HepG2 (cell line): ENCODE results near the gene SLBP. TPM values are rescaled to one million over a fixed set of nuclear protein-coding genes. Genes with fewer than 3 reads are reported as not detected.

ENCODE experiments used
- BCLAF1 ChIP-seq: fragments of 450-650 bp; IDR thresholded peaks from 2 replicates; pipeline ENCODE4 v1.6.1; 2017; ENCODE audit warnings: mild to moderate bottlenecking
- CHCHD3 ChIP-seq: sonication (generic); formaldehyde crosslinking; IDR thresholded peaks from 2 replicates; pipeline ENCODE4 v1.8.0; 2022; ENCODE audit warnings: mild to moderate bottlenecking, missing genetic modification reagents, moderate library complexity
- EZH2 ChIP-seq: conservative IDR thresholded peaks from 2 replicates; pipeline ENCODE4 v1.6.1; 2012; ENCODE audit warnings: mild to moderate bottlenecking, low read depth, low read length, moderate library complexity
- FOSL2 ChIP-seq: sonication (generic); formaldehyde crosslinking; IDR thresholded peaks from 2 replicates; pipeline ENCODE4 v1.4.0; 2020; ENCODE audit warnings: missing genetic modification reagents
- GPN1 ChIP-seq: sonication (generic); formaldehyde crosslinking; IDR thresholded peaks from 2 replicates; pipeline ENCODE4 v1.5.1; 2020; ENCODE audit warnings: missing genetic modification reagents, borderline replicate concordance
- JUND ChIP-seq: sonication (generic); formaldehyde crosslinking; IDR thresholded peaks from 2 replicates; pipeline ENCODE4 v1.8.0; 2022; ENCODE audit warnings: mild to moderate bottlenecking, missing genetic modification reagents
- KDM1A ChIP-seq: IDR thresholded peaks from 2 replicates; pipeline ENCODE4 v1.6.1; 2016; ENCODE audit warnings: missing compliant biosample characterization
- MLX ChIP-seq: IDR thresholded peaks from 2 replicates; pipeline ENCODE4 v1.6.1; 2016
- PRDM10 ChIP-seq: sonication (generic); formaldehyde crosslinking; IDR thresholded peaks from 2 replicates; pipeline ENCODE4 v1.4.0; 2020; ENCODE audit warnings: low read depth, missing genetic modification reagents
- SP4 ChIP-seq: sonication (generic); formaldehyde crosslinking; IDR thresholded peaks from 2 replicates; pipeline ENCODE4 v1.8.1; 2023; ENCODE audit warnings: mild to moderate bottlenecking, missing genetic modification reagents
- ZBTB7A ChIP-seq: sonication (generic); formaldehyde crosslinking; IDR thresholded peaks from 2 replicates; pipeline ENCODE4 v1.8.0; 2022; ENCODE audit warnings: mild to moderate bottlenecking, missing genetic modification reagents
- ZFP1 ChIP-seq: IDR thresholded peaks from 2 replicates; pipeline ENCODE4 v1.6.1; 2016
- ZIK1 ChIP-seq: sonication (generic); formaldehyde crosslinking; IDR thresholded peaks from 2 replicates; pipeline ENCODE4 v1.5.0; 2020; ENCODE audit warnings: mild to moderate bottlenecking, low read depth, missing genetic modification reagents, borderline replicate concordance
- ZNF121 ChIP-seq: sonication (generic); formaldehyde crosslinking; IDR thresholded peaks from 2 replicates; pipeline ENCODE4 v1.5.0; 2020; ENCODE audit warnings: mild to moderate bottlenecking, missing genetic modification reagents
- ZNF225 ChIP-seq: sonication (generic); formaldehyde crosslinking; IDR thresholded peaks from 2 replicates; pipeline ENCODE4 v1.4.0; 2020; ENCODE audit warnings: mild to moderate bottlenecking, missing genetic modification reagents
- ZNF431 ChIP-seq: sonication (generic); formaldehyde crosslinking; IDR thresholded peaks from 2 replicates; pipeline ENCODE4 v1.9.0; 2022; ENCODE audit warnings: missing genetic modification reagents, low read depth, mild to moderate bottlenecking, borderline replicate concordance
- ZNF451 ChIP-seq: sonication (generic); formaldehyde crosslinking; IDR thresholded peaks from 2 replicates; pipeline ENCODE4 v1.5.0; 2020; ENCODE audit warnings: mild to moderate bottlenecking, missing genetic modification reagents
- ZNF639 ChIP-seq: conservative IDR thresholded peaks from 2 replicates; pipeline ENCODE4 v1.6.1; 2018; ENCODE audit warnings: missing genetic modification reagents
- ZSCAN20 ChIP-seq: sonication (generic); formaldehyde crosslinking; IDR thresholded peaks from 2 replicates; pipeline ENCODE4 v1.4.0; 2020; ENCODE audit warnings: missing genetic modification reagents, mild to moderate bottlenecking, borderline replicate concordance
- ZSCAN9 ChIP-seq: IDR thresholded peaks from 2 replicates; pipeline ENCODE4 v1.6.1; 2016; ENCODE audit warnings: borderline replicate concordance
- polyA plus RNA-seq, 8 experiments: library from polyadenylated mRNA; depleted of rRNA in 3 of 8; stranded (reverse) in 7 of 8; unstranded in 1 of 8; fragments of >200 nt; fragmentation: Illumina TruSeq in 4 of 8; extraction: Trizol in 4 of 8; gene quantifications; 2 replicates each; pipeline versions ENCODE4 v1.2.1 to v1.2.3, GENCODE V29; 2011 to 2016; ENCODE audit warnings: low read depth in 4 of 8, missing spikeins in 1 of 8, mixed read lengths in 1 of 8; ENCODE audit not compliant: insufficient read depth in 1 of 8
- total RNA-seq, 5 experiments: library from RNA; depleted of rRNA; stranded (reverse); fragments of >200 nt; fragmentation: Illumina TruSeq; extraction: Trizol; gene quantifications; 2 replicates each; pipeline ENCODE4 v1.2.3, GENCODE V29; 2016; ENCODE audit warnings: low read depth in 1 of 5
- TF ChIP-seq, protein P1 (sequence below): sonication (generic); formaldehyde crosslinking; IDR thresholded peaks from 2 replicates; pipeline ENCODE4 v1.4.0; 2020; ENCODE audit warnings: missing genetic modification reagents

SLBP gene
- total and polyA plus RNA-seq, 2 of the 13 experiments (the other 11 are each of a cell fraction or from before 2014, with no cell fraction given): 43.9 to 104 TPM

GRCh38 chr4:1746919-1747602 is 34.9 kb upstream of the SLBP start (continued):
- TF ChIP-seq ZNF121 (CRISPR knock-in tag): peak; percentile 78
- no peak for TF ChIP-seq KDM1A (CRISPR knock-in tag)
- 0 out of 2 replicates have a peak, but pooled peaks have one; percentile 13 for TF ChIP-seq CHCHD3 (CRISPR knock-in tag)
- TF ChIP-seq FOSL2 (CRISPR knock-in tag): no peak
- TF ChIP-seq ZFP1 (CRISPR knock-in tag): no peak
- TF ChIP-seq ZNF639 (CRISPR knock-in tag): no peak
- no peak for TF ChIP-seq ZSCAN9 (CRISPR knock-in tag)
- TF ChIP-seq JUND (CRISPR knock-in tag): no peak
- no peak for TF ChIP-seq ZNF451
- TF ChIP-seq EZH2: no peak
- no peak for TF ChIP-seq ZIK1 (CRISPR knock-in tag)
- no peak for TF ChIP-seq BCLAF1
- no peak for TF ChIP-seq ZNF225 (CRISPR knock-in tag)
- TF ChIP-seq GPN1 (CRISPR knock-in tag): no peak
- TF ChIP-seq SP4 (CRISPR knock-in tag): no peak
- no peak for TF ChIP-seq PRDM10 (CRISPR knock-in tag)
- no peak; the same call in none of the 2 replicates for TF ChIP-seq ZSCAN20 (CRISPR knock-in tag)
- peak; percentile 87 for TF ChIP-seq ZBTB7A (CRISPR knock-in tag)
- no peak for TF ChIP-seq ZNF431 (CRISPR knock-in tag)
- TF ChIP-seq MLX (CRISPR knock-in tag): no peak; the same call in 1 of the 2 replicates
- TF ChIP-seq, protein P1, sequence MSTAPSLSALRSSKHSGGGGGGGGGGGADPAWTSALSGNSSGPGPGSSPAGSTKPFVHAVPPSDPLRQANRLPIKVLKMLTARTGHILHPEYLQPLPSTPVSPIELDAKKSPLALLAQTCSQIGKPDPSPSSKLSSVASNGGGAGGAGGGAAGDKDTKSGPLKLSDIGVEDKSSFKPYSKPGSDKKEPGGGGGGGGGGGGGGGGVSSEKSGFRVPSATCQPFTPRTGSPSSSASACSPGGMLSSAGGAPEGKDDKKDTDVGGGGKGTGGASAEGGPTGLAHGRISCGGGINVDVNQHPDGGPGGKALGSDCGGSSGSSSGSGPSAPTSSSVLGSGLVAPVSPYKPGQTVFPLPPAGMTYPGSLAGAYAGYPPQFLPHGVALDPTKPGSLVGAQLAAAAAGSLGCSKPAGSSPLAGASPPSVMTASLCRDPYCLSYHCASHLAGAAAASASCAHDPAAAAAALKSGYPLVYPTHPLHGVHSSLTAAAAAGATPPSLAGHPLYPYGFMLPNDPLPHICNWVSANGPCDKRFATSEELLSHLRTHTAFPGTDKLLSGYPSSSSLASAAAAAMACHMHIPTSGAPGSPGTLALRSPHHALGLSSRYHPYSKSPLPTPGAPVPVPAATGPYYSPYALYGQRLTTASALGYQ (CRISPR knock-in tag): peak; percentile 70; the same call in 1 of the 2 replicates
